ENCODE results near the gene PIWIL1. TPM values are rescaled to one million over a fixed set of nuclear protein-coding genes. Genes with fewer than 3 reads are reported as not detected.

Gene PIWIL1
- total RNA-seq, 4 donors from 2014 or later: not detected

GRCh38 chr12:130307859-130308258 is 29.8 kb upstream of the PIWIL1 start:
- Histone ChIP-seq H3K4me3 (no peak overlapping the region), H3K4me1 (no peaks in the 10 kb centered on the region), H3K27ac (no peak overlapping the region), H3K36me3 (no peaks in the 10 kb centered on the region), H3K27me3 (no peaks in the 10 kb centered on the region), H3K9me3 (no peaks in the 10 kb centered on the region)
- TF ChIP-seq CTCF (IDR thresholded peaks at IDR 0.05) (no peak), POLR2A (IDR thresholded peaks at IDR 0.05) (no peak)
- no peak for DNase-seq

- H3K27me3 ChIP-seq: no peaks in the 10 kb centered on the region
- TF ChIP-seq CTCF (IDR thresholded peaks at IDR 0.05) (no peak), POLR2A (IDR thresholded peaks at IDR 0.05) (no peak)
- no peaks in the 10 kb centered on the region for H3K4me1 ChIP-seq
- H3K36me3 ChIP-seq: no peaks in the 10 kb centered on the region
- no peak overlapping the region for H3K27ac ChIP-seq
- DNase-seq: no peak
- no peaks in the 10 kb centered on the region for H3K9me3 ChIP-seq
- no peak overlapping the region for H3K4me3 ChIP-seq
These were observed 29.3 kb upstream of the PIWIL1 start for GRCh38 chr12:130308393-130308792.

DNA sequence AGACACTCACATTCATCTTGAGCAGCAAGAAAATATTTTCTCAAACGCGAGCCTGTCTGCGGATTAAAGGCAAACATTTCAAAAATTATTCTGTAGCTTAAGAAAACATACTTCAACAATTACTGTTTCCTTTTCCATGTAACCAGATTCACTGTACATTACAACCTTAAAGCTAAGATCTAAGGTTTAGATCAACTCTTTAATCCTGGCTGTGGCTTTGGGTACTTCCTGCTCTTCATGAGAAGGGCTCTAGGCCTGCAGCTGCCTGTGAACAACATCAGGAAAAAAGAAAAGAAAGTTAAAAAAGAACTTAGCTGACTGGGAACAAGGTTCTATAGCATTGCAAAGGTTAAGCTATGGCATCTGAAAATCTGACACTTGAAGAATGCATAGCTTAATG is 21.4 kb upstream of the PIWIL1 start:
- no peaks in the 10 kb centered on the region for H3K9me3 ChIP-seq
- TF ChIP-seq POLR2A (IDR thresholded peaks at IDR 0.05) (no peak), CTCF (IDR thresholded peaks at IDR 0.05) (no peak)
- DNase-seq: no peak
- H3K4me1 ChIP-seq: no peaks in the 10 kb centered on the region
- no peaks in the 10 kb centered on the region for H3K36me3 ChIP-seq
- no peak overlapping the region for H3K27ac ChIP-seq
- H3K27me3 ChIP-seq: no peaks in the 10 kb centered on the region
- H3K4me3 ChIP-seq: no peak overlapping the region

GRCh38 chr12:130320536-130320935 is 17.2 kb upstream of the PIWIL1 start:
- Histone ChIP-seq H3K36me3 (no peaks in the 10 kb centered on the region), H3K4me1 (no peaks in the 10 kb centered on the region), H3K27me3 (no peaks in the 10 kb centered on the region), H3K9me3 (no peaks in the 10 kb centered on the region), H3K27ac (no peak overlapping the region), H3K4me3 (no peak overlapping the region)
- DNase-seq: no peak
- TF ChIP-seq CTCF (IDR thresholded peaks at IDR 0.05): no peak
- no peak for TF ChIP-seq POLR2A (IDR thresholded peaks at IDR 0.05)

GRCh38 chr12:130322263-130322662 is 15.4 kb upstream of the PIWIL1 start:
- no peak for DNase-seq
- no peak overlapping the region for H3K27ac ChIP-seq
- H3K36me3 ChIP-seq: no peaks in the 10 kb centered on the region
- no peaks in the 10 kb centered on the region for H3K27me3 ChIP-seq
- H3K9me3 ChIP-seq: no peaks in the 10 kb centered on the region
- no peaks in the 10 kb centered on the region for H3K4me1 ChIP-seq
- H3K4me3 ChIP-seq: no peak overlapping the region
- no peak for TF ChIP-seq CTCF (IDR thresholded peaks at IDR 0.05)
- no peak for TF ChIP-seq POLR2A (IDR thresholded peaks at IDR 0.05)

DNA sequence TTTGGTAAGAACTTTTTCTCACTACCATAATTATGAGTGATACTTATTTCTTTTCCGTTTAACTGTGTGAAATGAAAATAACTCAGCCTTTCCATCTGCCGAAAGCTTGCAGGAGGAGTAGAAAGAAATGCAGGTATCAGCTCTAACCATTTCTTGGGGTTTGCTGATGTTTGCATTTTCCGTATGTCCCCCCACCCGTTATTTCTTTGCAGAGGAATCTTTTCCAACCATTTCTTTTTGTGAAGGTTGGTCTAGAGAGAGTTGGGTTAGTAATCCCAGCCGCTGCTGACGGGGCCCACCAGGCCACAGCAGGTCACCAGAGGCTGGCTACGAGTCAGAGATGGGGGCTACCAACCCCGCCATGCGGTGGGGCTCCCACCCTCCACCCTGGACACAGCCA is 7.0 kb upstream of the PIWIL1 start:
- Histone ChIP-seq H3K36me3 (no peaks in the 10 kb centered on the region), H3K27ac (no peak overlapping the region), H3K4me3 (no peak overlapping the region), H3K27me3 (no peaks in the 10 kb centered on the region), H3K9me3 (no peaks in the 10 kb centered on the region), H3K4me1 (no peaks in the 10 kb centered on the region)
- no peak for DNase-seq
- TF ChIP-seq POLR2A (IDR thresholded peaks at IDR 0.05): no peak
- no peak for TF ChIP-seq CTCF (IDR thresholded peaks at IDR 0.05)
